ENCODE data around the gene ETS2.

ETS2 gene

GRCh38 chr21:38853421-38853919 is 47.7 kb downstream of the ETS2 start:
- DNase-seq (ENCODE audit: low read depth), result peak; percentile 88
- TF ChIP-seq MYC (IDR thresholded peaks at IDR 0.05; ENCODE audit: low read depth, low read length) (no peak), MAX (IDR thresholded peaks at IDR 0.05; ENCODE audit: low read depth, low read length) (peak; percentile 29; the same call in 1 of the 2 replicates)
- H3K4me3 ChIP-seq (ENCODE audit: low read depth, low read length), result no peak overlapping the region

- DNase-seq (ENCODE audit: low read depth), result no peak
- H3K4me3 ChIP-seq (ENCODE audit: low read depth, low read length), result no peak overlapping the region
- TF ChIP-seq POLR2A (IDR thresholded peaks at IDR 0.05; ENCODE audit: extremely low read depth, insufficient read length) (no peak), CTCF (IDR thresholded peaks at IDR 0.05; ENCODE audit: low read depth, low read length) (no peak), MAX (IDR thresholded peaks at IDR 0.05; ENCODE audit: low read depth, low read length) (no peak), MYC (IDR thresholded peaks at IDR 0.05; ENCODE audit: low read depth, low read length) (no peak)
Measured at GRCh38 chr21:38857152-38857825, 51.6 kb downstream of the ETS2 start.

GRCh38 chr21:38858026-38858811 is 52.5 kb downstream of the ETS2 start:
- no peak for DNase-seq (ENCODE audit: low read depth)
- H3K4me3 ChIP-seq (ENCODE audit: low read depth, low read length), result no peak overlapping the region
- TF ChIP-seq POLR2A (IDR thresholded peaks at IDR 0.05; ENCODE audit: extremely low read depth, insufficient read length) (no peak), CTCF (IDR thresholded peaks at IDR 0.05; ENCODE audit: low read depth, low read length) (no peak), MYC (IDR thresholded peaks at IDR 0.05; ENCODE audit: low read depth, low read length) (no peak), MAX (IDR thresholded peaks at IDR 0.05; ENCODE audit: low read depth, low read length) (no peak)

GRCh38 chr21:38858812-38859205 is 53.1 kb downstream of the ETS2 start:
- no peak for DNase-seq (ENCODE audit: low read depth)
- TF ChIP-seq MAX (IDR thresholded peaks at IDR 0.05; ENCODE audit: low read depth, low read length) (no peak), CTCF (IDR thresholded peaks at IDR 0.05; ENCODE audit: low read depth, low read length) (no peak), POLR2A (IDR thresholded peaks at IDR 0.05; ENCODE audit: extremely low read depth, insufficient read length) (no peak), MYC (IDR thresholded peaks at IDR 0.05; ENCODE audit: low read depth, low read length) (no peak)
- no peak overlapping the region for H3K4me3 ChIP-seq (ENCODE audit: low read depth, low read length)

GRCh38 chr21:38859852-38860251 is 54.1 kb downstream of the ETS2 start:
- TF ChIP-seq POLR2A (IDR thresholded peaks at IDR 0.05; ENCODE audit: extremely low read depth, insufficient read length), result no peak
- no peak for TF ChIP-seq CTCF (IDR thresholded peaks at IDR 0.05; ENCODE audit: low read depth, low read length)
- H3K4me3 ChIP-seq (ENCODE audit: low read depth, low read length), result no peak overlapping the region
- no peak for DNase-seq (ENCODE audit: low read depth)

GRCh38 chr21:38861056-38861455 is 55.3 kb downstream of the ETS2 start:
- no peak for DNase-seq (ENCODE audit: low read depth)
- no peak overlapping the region for H3K4me3 ChIP-seq (ENCODE audit: low read depth, low read length)
- no peak for TF ChIP-seq POLR2A (IDR thresholded peaks at IDR 0.05; ENCODE audit: extremely low read depth, insufficient read length)
- TF ChIP-seq MYC (IDR thresholded peaks at IDR 0.05; ENCODE audit: low read depth, low read length), result no peak
- no peak for TF ChIP-seq CTCF (IDR thresholded peaks at IDR 0.05; ENCODE audit: low read depth, low read length)
- TF ChIP-seq MAX (IDR thresholded peaks at IDR 0.05; ENCODE audit: low read depth, low read length), result no peak

Data from NB4 (cell line).